Cerebellar nuclear complex (tissue), 1 donor: ENCODE results near the gene GPRC5C.
"Not testable (repeated sequence)": the region's sequence is repeated elsewhere in the genome, so short reads cannot be mapped to it uniquely, and the experiment has no call there.

Source experiments
- DNase-seq, 2 experiments: peaks; one replicate each; lab custom pipeline; 2025; lab: John Stamatoyannopoulos, UW

Gene GPRC5C

DNA sequence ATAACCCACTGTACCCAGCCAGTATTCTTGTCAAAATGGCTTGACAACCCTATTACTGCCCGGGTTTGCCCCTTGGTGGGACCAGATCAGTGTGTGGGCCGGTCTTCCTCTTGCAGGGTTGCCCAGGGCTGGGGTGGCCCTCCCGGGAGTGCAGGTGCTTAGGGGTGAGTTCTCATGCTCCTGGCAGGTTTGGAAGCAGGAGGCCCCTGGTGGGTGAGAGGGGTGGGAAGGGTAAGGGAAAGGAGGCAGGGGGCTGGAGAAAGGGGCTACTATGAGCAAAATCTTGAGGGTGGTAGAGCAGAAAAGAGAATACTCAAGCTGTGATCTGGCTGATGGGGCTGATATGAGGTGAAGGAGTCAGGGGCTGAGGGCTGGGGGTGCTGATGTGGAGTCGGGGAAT, 41.0 kb downstream of the GPRC5C start:
- DNase-seq: no peak

- no peak for DNase-seq
Observed at GRCh38 chr17:74473294-74473693, 41.4 kb downstream of the GPRC5C start.

GRCh38 chr17:74474043-74474792, 42.3 kb downstream of the GPRC5C start:
- no peak for DNase-seq

- no peak for DNase-seq
Observed at GRCh38 chr17:74475189-74475588, 43.3 kb downstream of the GPRC5C start.

GRCh38 chr17:74477411-74477810, 45.5 kb downstream of the GPRC5C start:
- no peak for DNase-seq

DNA sequence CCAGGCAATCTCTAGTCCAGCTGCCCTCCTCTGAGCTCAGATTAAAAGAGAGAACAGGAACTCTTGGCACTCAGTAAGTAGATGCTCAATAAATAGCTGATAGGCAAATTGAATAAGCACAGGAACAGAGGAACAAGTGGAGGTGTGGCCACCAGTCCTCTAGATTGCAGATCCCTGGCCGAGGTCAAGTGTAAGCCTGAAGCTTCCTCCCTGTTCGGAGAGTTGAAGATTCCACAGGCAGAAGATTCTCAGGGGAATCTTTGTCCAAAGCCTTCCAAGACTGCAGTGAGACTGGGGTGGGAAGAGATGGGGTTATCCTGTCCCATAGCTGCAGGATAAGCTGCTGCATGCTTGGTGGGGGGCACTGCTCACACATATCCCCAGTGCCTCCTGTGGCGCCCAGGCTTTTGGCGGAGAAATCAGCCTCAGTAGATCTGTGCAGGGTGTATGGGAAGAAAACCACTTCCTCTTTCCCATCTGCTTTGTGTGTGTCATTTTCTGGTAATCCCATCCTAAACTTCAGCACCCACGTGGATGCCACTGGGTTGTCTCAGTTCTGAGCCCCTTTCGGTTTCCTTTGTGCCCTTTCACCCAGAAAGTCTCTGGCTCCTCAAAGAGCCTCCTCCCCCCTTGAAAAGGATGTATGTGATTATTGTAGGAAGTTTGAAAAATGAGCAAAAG, 46.7 kb downstream of the GPRC5C start:
- no peak for DNase-seq

DNA sequence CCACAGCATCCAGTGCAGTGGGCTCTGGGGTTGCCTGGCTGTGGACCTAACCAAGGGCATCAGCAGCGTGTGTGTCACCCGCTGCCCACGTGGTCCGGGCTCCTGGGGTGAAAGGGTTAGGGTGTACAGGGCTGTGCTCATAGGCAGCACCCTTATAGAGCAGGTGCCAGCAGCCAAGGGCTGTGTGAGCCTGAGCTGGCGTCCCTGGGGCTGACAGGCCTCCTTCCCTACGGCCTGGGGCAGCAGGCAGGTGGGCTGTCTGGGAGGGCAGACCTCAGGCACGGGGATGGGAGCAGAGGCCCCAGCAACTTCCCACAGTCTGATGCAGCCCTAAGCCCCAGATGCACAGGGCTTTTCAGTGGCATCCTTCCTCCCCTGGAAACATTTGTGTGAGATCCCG, 48.4 kb downstream of the GPRC5C start:
- no peak for DNase-seq

DNA sequence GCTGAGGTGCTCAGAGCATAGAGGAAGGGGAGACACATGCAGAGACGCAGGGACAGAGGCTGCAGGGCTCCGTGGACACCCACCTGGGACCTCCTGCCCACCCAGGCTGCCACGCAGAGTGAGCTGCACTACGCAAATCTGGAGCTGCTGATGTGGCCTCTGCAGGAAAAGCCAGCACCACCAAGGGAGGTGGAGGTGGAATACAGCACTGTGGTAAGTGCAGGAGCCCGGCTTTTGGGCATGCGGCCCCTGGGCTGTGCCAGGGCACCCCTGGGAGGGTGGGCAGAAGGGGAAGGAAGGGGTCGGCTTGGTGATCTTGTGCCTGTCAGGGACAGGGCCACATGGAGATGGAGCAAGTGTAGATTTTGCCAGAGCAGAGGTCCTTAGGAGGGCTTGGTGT, 49.7 kb downstream of the GPRC5C start:
- DNase-seq: no peak

DNA sequence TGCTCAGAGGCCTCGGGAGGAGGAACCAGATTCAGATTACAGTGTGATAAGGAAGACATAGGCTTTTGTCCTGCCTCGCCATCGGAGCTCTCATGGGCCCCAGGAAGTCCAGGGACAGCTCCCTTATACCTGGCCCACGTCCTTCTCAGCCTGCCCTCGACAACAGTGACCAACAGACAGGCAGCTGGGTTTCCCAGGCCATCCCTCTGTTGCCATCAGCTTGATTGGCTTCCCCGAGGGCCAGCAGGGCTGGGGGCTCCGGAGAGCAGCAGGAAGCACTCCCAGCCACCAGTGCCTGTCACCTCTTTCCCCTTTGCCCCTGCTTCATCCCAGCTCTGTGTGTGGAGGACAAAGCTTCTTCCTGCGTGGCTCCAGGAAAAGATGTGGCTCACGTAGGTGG, 52.2 kb downstream of the GPRC5C start:
- DNase-seq: no peak

GRCh38 chr17:74485022-74485743, 53.3 kb downstream of the GPRC5C start:
- DNase-seq: no peak

GRCh38 chr17:74485841-74486240, 54.0 kb downstream of the GPRC5C start:
- no peak for DNase-seq

DNA sequence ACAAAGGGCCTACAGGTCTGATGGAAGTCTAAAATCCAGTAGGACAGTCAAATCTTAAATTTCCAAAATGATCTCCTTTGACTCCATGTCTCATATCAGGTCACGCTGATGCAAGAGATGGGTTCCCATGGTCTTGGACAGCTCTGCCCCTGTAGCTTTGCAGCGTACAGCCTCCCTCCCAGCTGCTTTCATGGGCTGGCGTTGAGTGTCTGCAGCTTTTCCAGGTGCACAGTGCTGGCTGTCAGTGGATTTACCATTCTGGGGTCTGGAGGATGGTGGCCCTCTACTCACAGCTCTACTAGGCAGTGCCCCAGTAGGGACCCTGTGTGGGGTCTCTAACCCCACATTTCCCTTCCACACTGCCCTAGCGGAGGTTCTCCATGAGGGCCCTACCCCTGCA, 56.4 kb downstream of the GPRC5C start:
- not testable (repeated sequence) for DNase-seq

DNA sequence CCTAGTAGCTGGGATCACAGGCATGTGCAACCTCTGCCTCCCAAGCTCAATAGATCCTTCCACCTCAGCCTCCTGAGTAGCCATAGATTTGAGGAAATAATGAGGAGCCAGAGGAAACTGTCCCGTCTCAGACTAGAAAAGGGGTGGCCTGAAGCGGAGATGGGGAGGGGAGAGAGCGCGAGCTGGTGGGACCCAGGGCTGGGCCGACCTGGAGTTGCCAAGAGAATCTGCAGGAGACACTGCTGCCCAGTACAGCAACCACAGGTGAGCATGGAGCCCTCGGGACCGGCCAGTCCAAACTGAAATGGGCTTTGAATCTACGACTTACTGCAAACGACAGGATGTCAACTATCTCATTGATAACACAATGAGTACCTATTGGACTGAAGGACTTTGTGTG, 58.8 kb downstream of the GPRC5C start:
- no peak for DNase-seq

- no peak for DNase-seq
Observed at GRCh38 chr17:74491626-74492025, 59.7 kb downstream of the GPRC5C start.

- peak in 1 of 2 experiments; percentile 41 for DNase-seq
Observed at GRCh38 chr17:74493331-74493833, 61.5 kb downstream of the GPRC5C start.
